Loucy (cell line): ENCODE data around the gene CAMKMT.
A peak's percentile ranks its signal among the peaks of the same experiment; 100 is the strongest.

Source experiments
- H2AFZ ChIP-seq: fragments of 200-600 bp; sonication (generic); 2 replicates; pipeline ENCODE4 v1.6.0; 2016; ENCODE audit warnings: antibody characterized with exemption, mild to moderate bottlenecking, low read length, moderate library complexity
- H3F3A ChIP-seq: fragments of 200-600 bp; 2 replicates; pipeline ENCODE4 v1.6.0; 2016; ENCODE audit warnings: antibody characterized with exemption, low read depth, mild to moderate bottlenecking
- H3K27me3 ChIP-seq: fragments of 200-600 bp; sonication (generic); 2 replicates; pipeline ENCODE4 v1.6.1; 2014; ENCODE audit warnings: low read length, mild to moderate bottlenecking; ENCODE audit not compliant: insufficient read depth, poor library complexity, severe bottlenecking
- H3K36me3 ChIP-seq: fragments of 200-600 bp; sonication (generic); 2 replicates; pipeline ENCODE4 v1.6.1; 2016; ENCODE audit warnings: low read length; ENCODE audit not compliant: insufficient read depth
- H3K4me1 ChIP-seq: fragments of 200-600 bp; sonication (generic); 2 replicates; pipeline ENCODE4 v1.5.1; 2014; ENCODE audit warnings: low read length, mild to moderate bottlenecking; ENCODE audit not compliant: insufficient read depth, poor library complexity, severe bottlenecking
- H3K4me2 ChIP-seq: fragments of 200-600 bp; sonication (generic); 2 replicates; pipeline ENCODE4 v1.6.0; 2014; ENCODE audit warnings: antibody characterized with exemption, low read length, low read depth, mild to moderate bottlenecking; ENCODE audit not compliant: poor library complexity, severe bottlenecking
- H3K4me3 ChIP-seq: fragments of 200-600 bp; sonication (generic); 2 replicates; pipeline ENCODE4 v1.5.1; 2014; ENCODE audit warnings: low read length, mild to moderate bottlenecking, mixed read lengths; ENCODE audit not compliant: poor library complexity, severe bottlenecking
- H3K79me2 ChIP-seq: fragments of 200-600 bp; sonication (generic); 2 replicates; pipeline ENCODE4 v1.6.1; 2014; ENCODE audit warnings: low read length; ENCODE audit not compliant: insufficient read depth
- H3K9ac ChIP-seq: fragments of 200-600 bp; sonication (generic); 2 replicates; pipeline ENCODE4 v1.6.0; 2014; ENCODE audit warnings: mild to moderate bottlenecking, low read depth, low read length, moderate library complexity; ENCODE audit not compliant: poor library complexity, severe bottlenecking
- H3K9me2 ChIP-seq: fragments of 200-600 bp; sonication (generic); replicated peaks from 2 replicates; pipeline ENCODE4 v1.6.1; 2016; ENCODE audit warnings: low read depth, low read length, mixed read lengths
- H3K9me3 ChIP-seq: fragments of 200-600 bp; sonication (generic); 2 replicates; pipeline ENCODE4 v1.6.1; 2014; ENCODE audit warnings: mild to moderate bottlenecking, antibody characterized with exemption, low read length, low read depth; ENCODE audit not compliant: insufficient read depth
- H4K20me1 ChIP-seq: fragments of 200-600 bp; sonication (generic); 2 replicates; pipeline ENCODE4 v1.6.0; 2014; ENCODE audit warnings: antibody characterized with exemption, low read length, mild to moderate bottlenecking; ENCODE audit not compliant: insufficient read depth, poor library complexity, severe bottlenecking
- EZH2phosphoT487 ChIP-seq: fragments of 200-600 bp; IDR thresholded peaks from 2 replicates; pipeline ENCODE4 v1.6.1; 2018; ENCODE audit warnings: antibody characterized with exemption, mild to moderate bottlenecking, moderate library complexity, borderline replicate concordance
- TF ChIP-seq, protein P1 (sequence below): fragments of 200-600 bp; sonication (generic); conservative IDR thresholded peaks from 2 replicates; pipeline ENCODE4 v1.5.1; 2014; ENCODE audit warnings: mild to moderate bottlenecking, antibody characterized with exemption, low read length

Gene CAMKMT

DNA sequence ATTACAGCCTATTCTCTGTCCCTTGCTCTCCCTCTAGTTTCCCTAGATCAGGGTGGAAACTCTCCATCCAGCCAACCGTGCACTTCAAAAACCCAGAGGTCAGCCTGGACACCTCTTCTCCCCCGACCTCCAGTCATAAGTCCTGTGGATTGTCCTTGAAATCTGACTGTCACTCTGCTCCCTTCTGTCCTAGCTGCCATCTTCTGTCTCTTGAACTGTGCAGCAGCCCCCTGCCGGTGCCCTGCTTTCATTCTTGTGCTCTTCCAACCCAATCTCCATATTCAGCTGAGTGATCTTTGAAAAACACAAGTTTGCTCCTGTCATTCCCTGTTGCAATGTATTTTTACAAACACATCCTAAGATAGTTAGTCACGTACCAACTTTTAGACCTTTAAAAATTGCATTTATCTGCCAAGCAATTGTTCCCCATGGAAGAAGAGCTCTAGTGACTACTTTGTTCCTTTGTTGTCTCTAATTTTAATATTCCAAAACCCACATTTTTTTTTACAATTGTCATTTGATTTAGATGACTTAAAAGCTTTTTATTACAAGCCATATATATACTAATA, 254.3 kb downstream of the CAMKMT start:
- H2AFZ ChIP-seq: no peak overlapping the region

DNA sequence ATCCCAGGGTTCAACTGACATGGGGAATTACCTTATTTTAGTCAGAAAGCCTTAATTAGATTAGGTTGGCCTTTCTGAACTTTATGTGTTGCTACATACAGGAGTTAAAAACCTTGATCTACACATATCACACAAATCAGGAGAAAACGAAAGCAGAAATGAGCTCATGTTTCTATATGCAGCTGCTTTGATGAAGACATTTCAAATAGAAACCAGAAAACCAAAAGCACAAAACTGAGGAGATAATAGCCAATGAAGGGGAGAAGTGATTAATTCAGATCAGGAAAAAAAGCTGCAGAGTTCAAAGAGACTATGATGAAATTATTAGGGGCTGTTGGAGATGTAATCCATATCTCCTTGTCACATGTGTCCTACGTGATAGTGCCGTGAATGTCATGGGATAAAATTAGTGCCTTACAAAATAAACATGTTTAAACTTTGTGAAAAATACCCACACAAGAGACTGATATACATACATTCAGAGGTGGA, 255.0 kb downstream of the CAMKMT start:
- TF ChIP-seq, protein P1, sequence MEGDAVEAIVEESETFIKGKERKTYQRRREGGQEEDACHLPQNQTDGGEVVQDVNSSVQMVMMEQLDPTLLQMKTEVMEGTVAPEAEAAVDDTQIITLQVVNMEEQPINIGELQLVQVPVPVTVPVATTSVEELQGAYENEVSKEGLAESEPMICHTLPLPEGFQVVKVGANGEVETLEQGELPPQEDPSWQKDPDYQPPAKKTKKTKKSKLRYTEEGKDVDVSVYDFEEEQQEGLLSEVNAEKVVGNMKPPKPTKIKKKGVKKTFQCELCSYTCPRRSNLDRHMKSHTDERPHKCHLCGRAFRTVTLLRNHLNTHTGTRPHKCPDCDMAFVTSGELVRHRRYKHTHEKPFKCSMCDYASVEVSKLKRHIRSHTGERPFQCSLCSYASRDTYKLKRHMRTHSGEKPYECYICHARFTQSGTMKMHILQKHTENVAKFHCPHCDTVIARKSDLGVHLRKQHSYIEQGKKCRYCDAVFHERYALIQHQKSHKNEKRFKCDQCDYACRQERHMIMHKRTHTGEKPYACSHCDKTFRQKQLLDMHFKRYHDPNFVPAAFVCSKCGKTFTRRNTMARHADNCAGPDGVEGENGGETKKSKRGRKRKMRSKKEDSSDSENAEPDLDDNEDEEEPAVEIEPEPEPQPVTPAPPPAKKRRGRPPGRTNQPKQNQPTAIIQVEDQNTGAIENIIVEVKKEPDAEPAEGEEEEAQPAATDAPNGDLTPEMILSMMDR: no peak
- TF ChIP-seq EZH2phosphoT487: no peak
- no peak overlapping the region for H2AFZ ChIP-seq
- no peaks in the 10 kb centered on the region for H3K9me3 ChIP-seq
- no peaks in the 10 kb centered on the region for H3F3A ChIP-seq
- H3K9ac ChIP-seq: no peak overlapping the region
- H3K9me2 ChIP-seq: no peaks in the 10 kb centered on the region
- H3K4me2 ChIP-seq: peak overlapping the region; percentile 5
- no peak overlapping the region for H3K4me3 ChIP-seq
- H3K4me1 ChIP-seq: peaks cover 8% of the 10 kb centered on the region
- no peaks in the 10 kb centered on the region for H3K79me2 ChIP-seq
- no peaks in the 10 kb centered on the region for H3K36me3 ChIP-seq
- H4K20me1 ChIP-seq: no peaks in the 10 kb centered on the region
- no peaks in the 10 kb centered on the region for H3K27me3 ChIP-seq

More for the DNA sequence above, 254.3 kb downstream of the CAMKMT start:
- Histone ChIP-seq H3K79me2 (no peaks in the 10 kb centered on the region), H3K36me3 (no peaks in the 10 kb centered on the region), H3K9me2 (no peaks in the 10 kb centered on the region), H3K4me1 (peaks cover 8% of the 10 kb centered on the region), H3K9ac (no peak overlapping the region), H3K9me3 (no peaks in the 10 kb centered on the region), H4K20me1 (no peaks in the 10 kb centered on the region), H3K4me3 (no peak overlapping the region), H3K27me3 (no peaks in the 10 kb centered on the region), H3F3A (no peaks in the 10 kb centered on the region), H3K4me2 (no peak overlapping the region)
- TF ChIP-seq, protein P1: no peak
- no peak for TF ChIP-seq EZH2phosphoT487

DNA sequence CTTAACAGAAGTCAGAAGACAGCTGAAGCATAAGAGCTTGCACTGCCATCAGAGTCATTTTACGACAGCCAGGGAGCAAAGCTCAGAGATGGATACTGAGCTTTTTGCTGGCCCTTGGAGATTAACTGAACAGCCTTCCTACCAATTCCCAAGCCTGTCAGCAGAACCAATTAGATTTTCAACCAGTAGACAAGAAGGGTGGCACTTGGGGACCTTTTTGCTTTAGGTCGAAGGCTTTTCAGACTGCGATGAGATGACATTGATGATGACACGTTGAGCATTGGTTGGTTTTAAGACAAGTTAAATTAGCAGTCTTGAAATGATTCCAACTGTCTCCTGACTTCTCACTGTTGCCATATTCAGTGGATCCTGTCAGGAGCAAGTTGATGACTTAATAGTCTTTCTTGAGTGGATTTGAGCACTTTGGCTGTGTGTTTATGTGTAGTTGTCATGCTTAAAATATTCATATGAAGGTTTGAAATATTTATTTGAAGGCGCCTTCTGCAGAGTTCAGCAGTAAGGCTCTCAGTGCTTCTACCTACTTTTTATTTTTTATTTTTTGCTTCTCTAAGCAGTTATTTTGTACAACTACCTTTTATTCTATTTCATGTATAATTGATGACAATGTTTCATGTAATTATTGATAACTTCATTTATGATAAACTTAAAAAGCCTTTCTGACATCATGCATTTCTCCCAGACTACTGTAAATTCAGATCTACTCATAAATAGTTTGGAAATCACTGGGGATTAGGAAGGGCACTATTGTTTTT, 256.7 kb downstream of the CAMKMT start:
- H3K36me3 ChIP-seq: no peaks in the 10 kb centered on the region
- H3K79me2 ChIP-seq: no peaks in the 10 kb centered on the region
- H2AFZ ChIP-seq: no peak overlapping the region
- H3F3A ChIP-seq: no peaks in the 10 kb centered on the region
- H3K9me3 ChIP-seq: no peaks in the 10 kb centered on the region
- H3K27me3 ChIP-seq: no peaks in the 10 kb centered on the region
- no peak overlapping the region for H3K4me3 ChIP-seq
- H3K9me2 ChIP-seq: no peaks in the 10 kb centered on the region
- TF ChIP-seq, protein P1: no peak
- TF ChIP-seq EZH2phosphoT487: no peak
- no peaks in the 10 kb centered on the region for H4K20me1 ChIP-seq
- H3K4me1 ChIP-seq: peaks cover 8% of the 10 kb centered on the region
- H3K9ac ChIP-seq: no peak overlapping the region
- no peak overlapping the region for H3K4me2 ChIP-seq
